Epidermal melanocyte (primary cell): Measurements from ENCODE around the gene TGFBR2.

Experiments
- DNase-seq: peaks from one replicate; pipeline ENCODE4 v3.0.0; 2011; ENCODE audit warnings: low spot score; ENCODE audit not compliant: insufficient read length

TGFBR2 gene

GRCh38 chr3:30606301-30607031 lies at the start of gene TGFBR2:
TSS of gene TGFBR2 (plus strand) at chr3:30606601. CDS start at chr3:30606884, 283 bp downstream.
- DNase-seq: peak; percentile 88

GRCh38 chr3:30557746-30558303 lies 48.6 kb upstream of the TGFBR2 start:
- DNase-seq: no peak

GRCh38 chr3:30563956-30564355 lies 42.4 kb upstream of the TGFBR2 start:
- DNase-seq: no peak

GRCh38 chr3:30567139-30567753 lies 39.2 kb upstream of the TGFBR2 start:
- no peak for DNase-seq

- no peak for DNase-seq
Measured at GRCh38 chr3:30576946-30577345, 29.5 kb upstream of the TGFBR2 start.

GRCh38 chr3:30577788-30578187 lies 28.6 kb upstream of the TGFBR2 start:
- no peak for DNase-seq

- DNase-seq: no peak
Measured at GRCh38 chr3:30578479-30578878, 27.9 kb upstream of the TGFBR2 start.

- no peak for DNase-seq
Measured at GRCh38 chr3:30578986-30579579, 27.3 kb upstream of the TGFBR2 start.

GRCh38 chr3:30581067-30581585 lies 25.3 kb upstream of the TGFBR2 start:
- no peak for DNase-seq

GRCh38 chr3:30581982-30582381 lies 24.4 kb upstream of the TGFBR2 start:
- no peak for DNase-seq

- DNase-seq: no peak
Measured at GRCh38 chr3:30583973-30584372, 22.4 kb upstream of the TGFBR2 start.

- no peak for DNase-seq
Measured at GRCh38 chr3:30585654-30586053, 20.7 kb upstream of the TGFBR2 start.

- no peak for DNase-seq
Measured at GRCh38 chr3:30586096-30586805, 20.1 kb upstream of the TGFBR2 start.

GRCh38 chr3:30586806-30587486 lies 19.5 kb upstream of the TGFBR2 start:
- DNase-seq: no peak

GRCh38 chr3:30587904-30588303 lies 18.5 kb upstream of the TGFBR2 start:
- DNase-seq: no peak

GRCh38 chr3:30596152-30596551 lies 10.2 kb upstream of the TGFBR2 start:
- no peak for DNase-seq

GRCh38 chr3:30597131-30597768 lies 9.2 kb upstream of the TGFBR2 start:
- peak; percentile 31 for DNase-seq

GRCh38 chr3:30597769-30598134 lies 8.6 kb upstream of the TGFBR2 start:
- no peak for DNase-seq

GRCh38 chr3:30598668-30599545 lies 7.5 kb upstream of the TGFBR2 start:
- DNase-seq: no peak

GRCh38 chr3:30600572-30600971 lies 5.8 kb upstream of the TGFBR2 start:
- DNase-seq: no peak
